ENCODE results near the gene DOK6. TPM values are rescaled to one million over a fixed set of nuclear protein-coding genes. Genes with fewer than 3 reads are reported as not detected.

DOK6 gene
- total RNA-seq, 2 donors from 2014 or later = 0.59 to 0.61 TPM

DNA sequence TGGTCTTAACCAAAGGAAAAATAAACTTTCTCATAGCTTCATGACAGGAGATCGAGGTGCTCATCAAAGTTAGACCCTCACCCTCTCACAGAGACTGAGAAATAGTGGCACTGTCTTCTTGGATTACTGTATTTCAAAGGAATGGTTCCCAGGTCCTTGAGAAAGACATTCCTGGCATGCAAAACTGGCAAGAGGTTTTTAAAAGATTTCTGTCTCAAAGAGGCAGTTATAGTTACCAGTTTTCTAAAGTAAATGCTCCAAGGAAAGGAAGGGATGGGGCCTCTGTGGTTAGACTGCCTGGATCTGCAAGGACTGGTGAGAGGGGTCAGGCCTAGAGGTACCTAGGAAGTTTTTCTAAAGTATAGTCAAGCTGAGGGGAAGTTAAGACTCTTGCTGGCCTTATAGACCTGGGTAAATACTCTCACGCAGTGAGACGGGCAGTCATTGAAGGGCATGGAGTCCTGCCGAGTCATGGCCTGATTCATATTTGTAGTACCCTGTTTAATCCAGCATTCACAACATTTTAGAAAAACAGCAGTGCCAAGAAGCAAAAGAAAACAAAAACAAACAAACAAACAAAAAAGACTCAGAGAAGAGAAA, 226.1 kb downstream of the DOK6 start:
- no peak overlapping the region for H3K9ac ChIP-seq (ENCODE audit: low read depth in 2 of 2, low read length in 2 of 2)
- no peaks in the 10 kb centered on the region for H3K36me3 ChIP-seq
- no peak overlapping the region for H3K4me3 ChIP-seq
- no peak for DNase-seq
- H3K27me3 ChIP-seq = no peaks in the 10 kb centered on the region
- intact Hi-C loops (cut with DNase I) = no loop called here
- no peaks in the 10 kb centered on the region for H3K4me1 ChIP-seq
- no peak overlapping the region for H3K27ac ChIP-seq
- H3K9me3 ChIP-seq = no peaks in the 10 kb centered on the region
- TF ChIP-seq, protein P1, sequence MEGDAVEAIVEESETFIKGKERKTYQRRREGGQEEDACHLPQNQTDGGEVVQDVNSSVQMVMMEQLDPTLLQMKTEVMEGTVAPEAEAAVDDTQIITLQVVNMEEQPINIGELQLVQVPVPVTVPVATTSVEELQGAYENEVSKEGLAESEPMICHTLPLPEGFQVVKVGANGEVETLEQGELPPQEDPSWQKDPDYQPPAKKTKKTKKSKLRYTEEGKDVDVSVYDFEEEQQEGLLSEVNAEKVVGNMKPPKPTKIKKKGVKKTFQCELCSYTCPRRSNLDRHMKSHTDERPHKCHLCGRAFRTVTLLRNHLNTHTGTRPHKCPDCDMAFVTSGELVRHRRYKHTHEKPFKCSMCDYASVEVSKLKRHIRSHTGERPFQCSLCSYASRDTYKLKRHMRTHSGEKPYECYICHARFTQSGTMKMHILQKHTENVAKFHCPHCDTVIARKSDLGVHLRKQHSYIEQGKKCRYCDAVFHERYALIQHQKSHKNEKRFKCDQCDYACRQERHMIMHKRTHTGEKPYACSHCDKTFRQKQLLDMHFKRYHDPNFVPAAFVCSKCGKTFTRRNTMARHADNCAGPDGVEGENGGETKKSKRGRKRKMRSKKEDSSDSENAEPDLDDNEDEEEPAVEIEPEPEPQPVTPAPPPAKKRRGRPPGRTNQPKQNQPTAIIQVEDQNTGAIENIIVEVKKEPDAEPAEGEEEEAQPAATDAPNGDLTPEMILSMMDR (IDR thresholded peaks at IDR 0.05) = no peak

DNA sequence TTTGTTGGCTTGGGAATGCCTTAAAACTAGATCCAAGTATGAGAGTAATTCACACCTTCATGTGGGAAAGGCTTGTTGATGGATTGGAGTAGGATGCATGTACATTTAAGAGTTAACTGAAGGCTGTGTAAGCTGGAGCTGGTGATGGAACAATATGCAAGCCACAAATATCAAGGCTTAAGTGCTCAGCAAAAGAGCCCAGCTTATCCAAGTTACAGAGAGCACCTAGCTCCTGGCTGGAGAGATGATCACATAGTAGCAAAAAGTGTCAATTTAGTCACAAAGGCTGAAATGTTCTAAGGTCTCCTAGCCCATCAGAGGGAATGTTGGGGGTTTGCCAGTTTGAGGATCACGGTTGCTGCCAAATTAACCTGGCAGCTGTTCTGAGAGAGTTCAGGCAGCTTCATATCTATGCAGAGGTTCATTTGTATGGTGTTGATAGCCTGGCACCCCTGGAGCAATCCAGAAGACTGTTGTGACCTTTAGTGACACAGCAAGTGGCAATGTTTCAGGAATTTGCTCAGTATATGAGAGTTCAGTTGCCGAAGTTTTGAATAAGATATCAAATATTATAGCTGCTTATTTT, 228.2 kb downstream of the DOK6 start:
- DNase-seq = no peak
- intact Hi-C loops (cut with DNase I) = no loop called here
- H3K9ac ChIP-seq (ENCODE audit: low read depth in 2 of 2, low read length in 2 of 2) = no peak overlapping the region
- TF ChIP-seq, protein P1 (IDR thresholded peaks at IDR 0.05) = no peak
- no peaks in the 10 kb centered on the region for H3K27me3 ChIP-seq
- H3K9me3 ChIP-seq = no peaks in the 10 kb centered on the region
- no peak overlapping the region for H3K27ac ChIP-seq
- H3K36me3 ChIP-seq = no peaks in the 10 kb centered on the region
- H3K4me1 ChIP-seq = no peaks in the 10 kb centered on the region
- no peak overlapping the region for H3K4me3 ChIP-seq

DNA sequence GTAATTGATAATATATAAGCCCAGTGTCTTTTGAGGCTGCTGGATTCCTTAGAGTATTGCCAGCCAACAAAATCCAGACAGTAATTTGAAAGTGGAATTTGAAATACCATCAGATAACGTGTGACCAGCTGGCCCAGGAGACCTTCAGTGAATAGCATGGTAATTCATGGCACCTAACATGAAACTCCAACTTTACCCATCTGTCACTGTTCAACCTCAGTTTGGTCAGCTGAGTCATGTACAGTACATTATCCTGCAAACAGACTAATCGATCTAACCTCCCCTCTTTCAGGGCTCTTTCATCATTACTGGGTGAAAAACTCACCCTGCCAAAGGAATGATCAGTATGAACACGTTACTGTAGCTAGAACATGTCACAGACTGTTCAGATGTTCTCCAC, 230.6 kb downstream of the DOK6 start:
- no peak overlapping the region for H3K9ac ChIP-seq (ENCODE audit: low read depth in 2 of 2, low read length in 2 of 2)
- no peaks in the 10 kb centered on the region for H3K9me3 ChIP-seq
- intact Hi-C loops (cut with DNase I) = no loop called here
- TF ChIP-seq, protein P1 (IDR thresholded peaks at IDR 0.05) = no peak
- H3K4me1 ChIP-seq = no peaks in the 10 kb centered on the region
- DNase-seq = no peak
- H3K36me3 ChIP-seq = no peaks in the 10 kb centered on the region
- H3K4me3 ChIP-seq = no peak overlapping the region
- H3K27ac ChIP-seq = no peak overlapping the region
- no peaks in the 10 kb centered on the region for H3K27me3 ChIP-seq

DNA sequence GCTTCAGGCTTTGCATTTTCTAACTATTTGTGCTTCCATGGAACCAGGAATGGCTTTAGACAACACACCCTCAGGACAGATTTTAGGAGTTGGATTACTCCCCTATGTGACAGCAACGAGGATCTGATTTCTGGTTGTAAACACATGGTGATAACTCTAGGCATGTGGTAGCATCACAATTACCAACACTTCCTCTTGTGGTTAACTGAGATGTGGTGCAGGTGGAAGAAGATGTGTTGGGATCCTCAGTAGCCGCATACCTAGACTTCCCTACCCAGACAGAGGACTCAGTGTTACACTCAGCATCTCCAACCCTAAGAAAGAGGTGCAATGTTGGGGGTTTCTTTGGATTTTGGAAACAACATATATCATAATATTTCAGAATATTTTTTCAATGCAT, 234.8 kb downstream of the DOK6 start:
- DNase-seq = no peak
- H3K27ac ChIP-seq = no peak overlapping the region
- no peak overlapping the region for H3K9ac ChIP-seq (ENCODE audit: low read depth in 2 of 2, low read length in 2 of 2)
- no peaks in the 10 kb centered on the region for H3K36me3 ChIP-seq
- H3K27me3 ChIP-seq = no peaks in the 10 kb centered on the region
- no peaks in the 10 kb centered on the region for H3K4me1 ChIP-seq
- H3K9me3 ChIP-seq = no peaks in the 10 kb centered on the region
- intact Hi-C loops (cut with DNase I) = no loop called here
- TF ChIP-seq, protein P1 (IDR thresholded peaks at IDR 0.05) = no peak
- H3K4me3 ChIP-seq = no peak overlapping the region

DNA sequence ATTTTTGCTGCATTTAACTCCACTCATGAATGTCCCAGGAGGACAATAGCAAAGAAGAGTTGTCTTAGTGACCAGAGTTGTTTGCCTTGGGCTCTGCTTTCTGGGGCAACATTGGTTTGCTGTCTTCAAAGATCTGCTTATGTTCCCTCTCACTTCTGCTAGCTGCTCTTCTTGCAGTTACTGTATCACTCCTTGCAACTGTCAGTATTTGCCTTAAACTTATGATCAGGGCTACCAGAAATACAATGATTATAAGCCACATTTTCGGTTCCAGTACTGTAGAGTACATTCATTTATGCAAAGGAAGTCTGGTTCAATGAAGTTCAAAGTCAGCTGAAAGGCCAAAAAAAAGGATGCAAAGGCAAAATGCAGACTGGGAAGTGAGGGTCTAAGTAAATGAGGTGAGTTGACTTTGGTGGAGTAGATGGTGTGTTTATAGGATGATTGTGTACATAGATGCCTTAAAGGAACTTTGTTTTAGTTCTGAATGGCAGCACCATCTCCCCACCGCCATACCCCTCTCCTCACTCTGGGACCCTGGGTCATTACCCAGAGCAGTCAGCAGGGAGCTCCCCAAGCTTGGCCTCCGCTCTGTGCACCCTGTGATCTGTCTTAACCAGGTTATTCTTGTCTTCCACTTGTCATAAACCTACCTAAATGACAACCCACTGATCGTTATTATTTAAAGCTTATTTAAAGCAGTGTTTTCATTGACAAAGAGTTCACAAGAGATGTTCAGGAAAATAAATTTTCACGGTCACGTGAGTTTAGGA, 236.0 kb downstream of the DOK6 start:
- Histone ChIP-seq H3K27me3 (no peaks in the 10 kb centered on the region), H3K36me3 (no peaks in the 10 kb centered on the region), H3K27ac (no peak overlapping the region), H3K9me3 (no peaks in the 10 kb centered on the region), H3K9ac (ENCODE audit: low read depth in 2 of 2, low read length in 2 of 2) (no peak overlapping the region), H3K4me1 (no peaks in the 10 kb centered on the region), H3K4me3 (no peak overlapping the region)
- intact Hi-C loops (cut with DNase I) = no loop called here
- DNase-seq = no peak
- TF ChIP-seq, protein P1 (IDR thresholded peaks at IDR 0.05) = no peak

Measured in colonic mucosa (tissue), 4 donors.